H1 (cell line): ENCODE results near the gene PHF1. TPM values are rescaled to one million over a fixed set of nuclear protein-coding genes. Genes with fewer than 3 reads are reported as not detected.

Source experiments
- ASH2L ChIP-seq: fragments of 200-600, 300-600 bp; sonication (generic); IDR thresholded peaks from one replicate; pipeline ENCODE4 v1.7.1; 2017; ENCODE audit warnings: low read length
- BRCA1 ChIP-seq: IDR thresholded peaks from 2 replicates; pipeline ENCODE4 v1.6.1; 2012; ENCODE audit warnings: low read depth, low read length, improper control_type of control experiment
- GABPA ChIP-seq: IDR thresholded peaks from 2 replicates; pipeline ENCODE4 v1.6.1; 2011; ENCODE audit warnings: mild to moderate bottlenecking, low read length, moderate library complexity, borderline replicate concordance; ENCODE audit not compliant: insufficient read depth
- NRF1 ChIP-seq: IDR thresholded peaks from 2 replicates; pipeline ENCODE4 v1.6.1; 2011; ENCODE audit warnings: mild to moderate bottlenecking, low read depth, low read length, improper control_type of control experiment
- POLR2AphosphoS5 ChIP-seq: IDR thresholded peaks from 2 replicates; pipeline ENCODE4 v1.6.1; 2011; ENCODE audit warnings: low read depth, low read length
- SP4 ChIP-seq: IDR thresholded peaks from 2 replicates; pipeline ENCODE4 v1.6.1; 2012; ENCODE audit warnings: low read length, inconsistent platforms
- SRF ChIP-seq: IDR thresholded peaks from 2 replicates; pipeline ENCODE4 v1.6.1; 2011; ENCODE audit warnings: mild to moderate bottlenecking, low read depth, low read length, moderate library complexity
- TAF7 ChIP-seq: optimal IDR thresholded peaks from 2 replicates; pipeline ENCODE3; 2011; ENCODE audit warnings: low read depth, mild to moderate bottlenecking, inconsistent platforms, low read length, moderate library complexity, borderline replicate concordance
- TBP ChIP-seq: IDR thresholded peaks from 2 replicates; pipeline ENCODE4 v1.6.1; 2011; ENCODE audit warnings: low read depth, low read length, improper control_type of control experiment
- TEAD4 ChIP-seq: IDR thresholded peaks from 2 replicates; pipeline ENCODE4 v1.6.1; 2012; ENCODE audit warnings: low read depth, low read length, inconsistent platforms, mixed read lengths
- polyA plus RNA-seq, 7 experiments: library from polyadenylated mRNA; depleted of rRNA in 3 of 7; stranded (reverse) in 5 of 7; unstranded in 2 of 7; fragments of >200 nt in 5 of 7; fragments of 200-250 nt in 2 of 7; gene quantifications; 1 replicate in 5 of 7; 2 replicates in 1 of 7; 4 replicates in 1 of 7; pipeline versions ENCODE4 v1.2.1 to v1.2.3, GENCODE V29; 2011 to 2013; ENCODE audit warnings: missing spikeins in 2 of 7, mixed read lengths in 2 of 7
- total RNA-seq: library from RNA; stranded (reverse); fragmentation: NEBNext Ultra II Directional; extraction: Animal tissue kit (Norgen Biotek cat#: 25700); gene quantifications from 2 replicates; pipeline ENCODE4 v1.2.1, GENCODE V29; 2021
- TF ChIP-seq, protein P1 (sequence below): fragments of 300-600 bp; sonication (generic); IDR thresholded peaks from 2 replicates; pipeline ENCODE4 v1.7.1; 2012; ENCODE audit warnings: low read length, moderate library complexity, mild to moderate bottlenecking, inconsistent platforms; ENCODE audit not compliant: insufficient replicate concordance

PHF1 gene
- total and polyA plus RNA-seq, 2 of the 8 experiments (the other 6 are each of a cell fraction or from before 2014, with no cell fraction given): 47.3 to 78.6 TPM

DNA sequence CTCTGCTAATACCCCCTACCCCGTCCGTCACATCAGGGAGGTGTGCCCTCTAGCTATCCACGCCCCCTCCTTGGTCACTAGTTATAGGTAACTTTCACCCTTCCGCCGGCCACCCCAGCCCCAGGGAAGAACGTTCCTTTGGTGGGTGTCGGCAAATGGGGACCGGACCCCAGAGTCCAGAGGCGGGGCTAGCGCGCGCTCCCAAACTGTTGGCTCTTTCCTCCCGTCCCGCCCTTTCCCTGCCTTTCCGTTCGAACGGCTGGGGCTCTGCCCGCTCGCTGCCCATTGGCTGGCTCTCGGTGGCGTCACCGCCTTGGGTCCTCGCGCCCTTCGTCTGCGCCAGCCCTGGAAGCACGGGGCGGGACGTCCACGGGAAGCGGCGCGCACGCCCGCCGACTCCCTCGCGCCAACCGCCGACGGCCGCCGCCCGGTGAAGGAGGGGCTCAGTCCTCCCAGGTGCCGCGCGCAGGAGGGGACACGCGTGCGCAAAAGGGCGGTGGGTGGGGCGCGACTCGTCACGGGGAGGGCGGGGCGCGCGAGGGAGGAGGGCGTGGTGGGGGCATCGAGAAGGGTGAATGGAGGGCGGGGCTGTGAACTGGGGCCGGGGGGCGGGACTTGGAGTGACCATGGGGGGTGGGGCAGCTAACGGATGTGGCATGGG is 634 bp upstream of the PHF1 start (continued):
- TF ChIP-seq NRF1 (no peak), GABPA (no peak), TBP (peak; percentile 54; the same call in 1 of the 2 replicates), TEAD4 (peak; percentile 1; the same call in 1 of the 2 replicates), SP4 (peak; percentile 73; the same call in 1 of the 2 replicates), ASH2L (no peak), BRCA1 (no peak), TAF7 (no peak), POLR2AphosphoS5 (peak; percentile 51), SRF (peak; percentile 5; the same call in 1 of the 2 replicates)
- TF ChIP-seq, protein P1, sequence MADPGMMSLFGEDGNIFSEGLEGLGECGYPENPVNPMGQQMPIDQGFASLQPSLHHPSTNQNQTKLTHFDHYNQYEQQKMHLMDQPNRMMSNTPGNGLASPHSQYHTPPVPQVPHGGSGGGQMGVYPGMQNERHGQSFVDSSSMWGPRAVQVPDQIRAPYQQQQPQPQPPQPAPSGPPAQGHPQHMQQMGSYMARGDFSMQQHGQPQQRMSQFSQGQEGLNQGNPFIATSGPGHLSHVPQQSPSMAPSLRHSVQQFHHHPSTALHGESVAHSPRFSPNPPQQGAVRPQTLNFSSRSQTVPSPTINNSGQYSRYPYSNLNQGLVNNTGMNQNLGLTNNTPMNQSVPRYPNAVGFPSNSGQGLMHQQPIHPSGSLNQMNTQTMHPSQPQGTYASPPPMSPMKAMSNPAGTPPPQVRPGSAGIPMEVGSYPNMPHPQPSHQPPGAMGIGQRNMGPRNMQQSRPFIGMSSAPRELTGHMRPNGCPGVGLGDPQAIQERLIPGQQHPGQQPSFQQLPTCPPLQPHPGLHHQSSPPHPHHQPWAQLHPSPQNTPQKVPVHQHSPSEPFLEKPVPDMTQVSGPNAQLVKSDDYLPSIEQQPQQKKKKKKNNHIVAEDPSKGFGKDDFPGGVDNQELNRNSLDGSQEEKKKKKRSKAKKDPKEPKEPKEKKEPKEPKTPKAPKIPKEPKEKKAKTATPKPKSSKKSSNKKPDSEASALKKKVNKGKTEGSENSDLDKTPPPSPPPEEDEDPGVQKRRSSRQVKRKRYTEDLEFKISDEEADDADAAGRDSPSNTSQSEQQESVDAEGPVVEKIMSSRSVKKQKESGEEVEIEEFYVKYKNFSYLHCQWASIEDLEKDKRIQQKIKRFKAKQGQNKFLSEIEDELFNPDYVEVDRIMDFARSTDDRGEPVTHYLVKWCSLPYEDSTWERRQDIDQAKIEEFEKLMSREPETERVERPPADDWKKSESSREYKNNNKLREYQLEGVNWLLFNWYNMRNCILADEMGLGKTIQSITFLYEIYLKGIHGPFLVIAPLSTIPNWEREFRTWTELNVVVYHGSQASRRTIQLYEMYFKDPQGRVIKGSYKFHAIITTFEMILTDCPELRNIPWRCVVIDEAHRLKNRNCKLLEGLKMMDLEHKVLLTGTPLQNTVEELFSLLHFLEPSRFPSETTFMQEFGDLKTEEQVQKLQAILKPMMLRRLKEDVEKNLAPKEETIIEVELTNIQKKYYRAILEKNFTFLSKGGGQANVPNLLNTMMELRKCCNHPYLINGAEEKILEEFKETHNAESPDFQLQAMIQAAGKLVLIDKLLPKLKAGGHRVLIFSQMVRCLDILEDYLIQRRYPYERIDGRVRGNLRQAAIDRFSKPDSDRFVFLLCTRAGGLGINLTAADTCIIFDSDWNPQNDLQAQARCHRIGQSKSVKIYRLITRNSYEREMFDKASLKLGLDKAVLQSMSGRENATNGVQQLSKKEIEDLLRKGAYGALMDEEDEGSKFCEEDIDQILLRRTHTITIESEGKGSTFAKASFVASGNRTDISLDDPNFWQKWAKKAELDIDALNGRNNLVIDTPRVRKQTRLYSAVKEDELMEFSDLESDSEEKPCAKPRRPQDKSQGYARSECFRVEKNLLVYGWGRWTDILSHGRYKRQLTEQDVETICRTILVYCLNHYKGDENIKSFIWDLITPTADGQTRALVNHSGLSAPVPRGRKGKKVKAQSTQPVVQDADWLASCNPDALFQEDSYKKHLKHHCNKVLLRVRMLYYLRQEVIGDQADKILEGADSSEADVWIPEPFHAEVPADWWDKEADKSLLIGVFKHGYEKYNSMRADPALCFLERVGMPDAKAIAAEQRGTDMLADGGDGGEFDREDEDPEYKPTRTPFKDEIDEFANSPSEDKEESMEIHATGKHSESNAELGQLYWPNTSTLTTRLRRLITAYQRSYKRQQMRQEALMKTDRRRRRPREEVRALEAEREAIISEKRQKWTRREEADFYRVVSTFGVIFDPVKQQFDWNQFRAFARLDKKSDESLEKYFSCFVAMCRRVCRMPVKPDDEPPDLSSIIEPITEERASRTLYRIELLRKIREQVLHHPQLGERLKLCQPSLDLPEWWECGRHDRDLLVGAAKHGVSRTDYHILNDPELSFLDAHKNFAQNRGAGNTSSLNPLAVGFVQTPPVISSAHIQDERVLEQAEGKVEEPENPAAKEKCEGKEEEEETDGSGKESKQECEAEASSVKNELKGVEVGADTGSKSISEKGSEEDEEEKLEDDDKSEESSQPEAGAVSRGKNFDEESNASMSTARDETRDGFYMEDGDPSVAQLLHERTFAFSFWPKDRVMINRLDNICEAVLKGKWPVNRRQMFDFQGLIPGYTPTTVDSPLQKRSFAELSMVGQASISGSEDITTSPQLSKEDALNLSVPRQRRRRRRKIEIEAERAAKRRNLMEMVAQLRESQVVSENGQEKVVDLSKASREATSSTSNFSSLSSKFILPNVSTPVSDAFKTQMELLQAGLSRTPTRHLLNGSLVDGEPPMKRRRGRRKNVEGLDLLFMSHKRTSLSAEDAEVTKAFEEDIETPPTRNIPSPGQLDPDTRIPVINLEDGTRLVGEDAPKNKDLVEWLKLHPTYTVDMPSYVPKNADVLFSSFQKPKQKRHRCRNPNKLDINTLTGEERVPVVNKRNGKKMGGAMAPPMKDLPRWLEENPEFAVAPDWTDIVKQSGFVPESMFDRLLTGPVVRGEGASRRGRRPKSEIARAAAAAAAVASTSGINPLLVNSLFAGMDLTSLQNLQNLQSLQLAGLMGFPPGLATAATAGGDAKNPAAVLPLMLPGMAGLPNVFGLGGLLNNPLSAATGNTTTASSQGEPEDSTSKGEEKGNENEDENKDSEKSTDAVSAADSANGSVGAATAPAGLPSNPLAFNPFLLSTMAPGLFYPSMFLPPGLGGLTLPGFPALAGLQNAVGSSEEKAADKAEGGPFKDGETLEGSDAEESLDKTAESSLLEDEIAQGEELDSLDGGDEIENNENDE: no peak
